BLaER1 treated with 17β-estradiol and CSF1 and Interleukin-3, amounts not matched to agents 10 nM and 100 nM (cell line): ENCODE results near the gene NDUFB11.
A peak's percentile ranks its signal among the peaks of the same experiment; 100 is the strongest.

ENCODE experiments used
- H3K27ac ChIP-seq, 11 experiments: shearing (Covaris generic); formaldehyde crosslinking; 2 replicates each; pipeline ENCODE4 v1.8.1; 2022
- H3K27me3 ChIP-seq, 11 experiments: shearing (Covaris generic); formaldehyde crosslinking; 2 replicates each; pipeline ENCODE4 v1.8.1; 2022
- H3K36me3 ChIP-seq, 11 experiments: shearing (Covaris generic); formaldehyde crosslinking; 2 replicates each; pipeline ENCODE4 v1.8.1; 2022
- H3K4me1 ChIP-seq, 10 experiments: shearing (Covaris generic); formaldehyde crosslinking; 2 replicates each; pipeline ENCODE4 v1.8.1; 2022
- H3K4me2 ChIP-seq, 11 experiments: shearing (Covaris generic); formaldehyde crosslinking; 2 replicates each; pipeline ENCODE4 v1.8.1; 2022
- H3K4me3 ChIP-seq, 10 experiments: shearing (Covaris generic); formaldehyde crosslinking; 2 replicates each; pipeline ENCODE4 v1.8.1; 2022
- H3K9ac ChIP-seq, 11 experiments: shearing (Covaris generic); formaldehyde crosslinking; 2 replicates each; pipeline ENCODE4 v1.8.1; 2022
- H3K9me3 ChIP-seq, 11 experiments: shearing (Covaris generic); formaldehyde crosslinking; replicated peaks in 1 of 11; 2 replicates each; pipeline ENCODE4 v1.8.1; 2022
- H4K20me1 ChIP-seq, 11 experiments: shearing (Covaris generic); formaldehyde crosslinking; 2 replicates each; pipeline ENCODE4 v1.8.1; 2022
- Cebpa-rat ChIP-seq, 11 experiments: shearing (Covaris generic); IDR thresholded peaks; 2 replicates each; pipeline ENCODE4 v1.8.1; 2022

Gene NDUFB11

GRCh38 chrX:47170861-47171692 lies 26.6 kb upstream of the NDUFB11 start:
- Histone ChIP-seq H3K36me3 (peaks cover 45 to 74% (median 67%) of the 10 kb centered on the region in 11 experiments), H4K20me1 (peaks cover 40 to 90% (median 64%) of the 10 kb centered on the region in 11 experiments; a peak in 21 of 22 replicates), H3K27ac (no peak overlapping the region), H3K4me1 (peaks cover 0 to 4% (median under 1%) of the 10 kb centered on the region in 10 experiments; a peak in 6 of 20 replicates), H3K9me3 (no peaks in the 10 kb centered on the region), H3K27me3 (peaks cover 28 to 80% (median 61%) of the 10 kb centered on the region in 11 experiments; a peak in 21 of 22 replicates), H3K4me2 (no peak overlapping the region), H3K4me3 (no peak overlapping the region), H3K9ac (no peak overlapping the region)
- TF ChIP-seq Cebpa-rat (IDR thresholded peaks at IDR 0.05), result no peak

- peaks cover 28 to 69% (median 54%) of the 10 kb centered on the region in 11 experiments; a peak in 21 of 22 replicates for H3K27me3 ChIP-seq
- H3K4me3 ChIP-seq, result no peak overlapping the region
- no peak overlapping the region for H3K9ac ChIP-seq
- TF ChIP-seq Cebpa-rat (IDR thresholded peaks at IDR 0.05), result no peak
- H3K27ac ChIP-seq, result no peak overlapping the region
- H3K4me2 ChIP-seq, result no peak overlapping the region
- peaks cover 44 to 68% (median 60%) of the 10 kb centered on the region in 11 experiments for H3K36me3 ChIP-seq
- H3K9me3 ChIP-seq, result peaks cover 0 to 4% (median 0%) of the 10 kb centered on the region in 11 experiments; a peak in 6 of 22 replicates
- H4K20me1 ChIP-seq, result peaks cover 44 to 85% (median 66%) of the 10 kb centered on the region in 11 experiments; a peak in 21 of 22 replicates
- peaks cover 0 to 11% (median 3%) of the 10 kb centered on the region in 10 experiments; a peak in 6 of 20 replicates for H3K4me1 ChIP-seq
Measured at GRCh38 chrX:47169726-47170515, 25.4 kb upstream of the NDUFB11 start.

- Histone ChIP-seq H3K9me3 (peaks cover 0 to 10% (median 6%) of the 10 kb centered on the region in 11 experiments; a peak in 17 of 22 replicates), H3K36me3 (peaks cover 39 to 67% (median 56%) of the 10 kb centered on the region in 11 experiments), H3K27ac (no peak overlapping the region), H3K9ac (no peak overlapping the region), H3K4me2 (no peak overlapping the region), H3K4me1 (peaks cover 0 to 11% (median 3%) of the 10 kb centered on the region in 10 experiments; a peak in 6 of 20 replicates), H3K27me3 (peaks cover 24 to 64% (median 48%) of the 10 kb centered on the region in 11 experiments; a peak in 21 of 22 replicates), H3K4me3 (no peak overlapping the region), H4K20me1 (peaks cover 44 to 78% (median 69%) of the 10 kb centered on the region in 11 experiments; a peak in 21 of 22 replicates)
- no peak for TF ChIP-seq Cebpa-rat (IDR thresholded peaks at IDR 0.05)
Measured at GRCh38 chrX:47169273-47169672, 24.8 kb upstream of the NDUFB11 start.

- no peak for TF ChIP-seq Cebpa-rat (IDR thresholded peaks at IDR 0.05)
- Histone ChIP-seq H3K9me3 (peaks cover 0 to 17% (median 11%) of the 10 kb centered on the region in 11 experiments; a peak in 17 of 22 replicates), H3K27me3 (peaks cover 21 to 59% (median 45%) of the 10 kb centered on the region in 11 experiments; a peak in 21 of 22 replicates), H3K36me3 (peaks cover 35 to 72% (median 57%) of the 10 kb centered on the region in 11 experiments), H4K20me1 (peaks cover 44 to 74% (median 66%) of the 10 kb centered on the region in 11 experiments; a peak in 21 of 22 replicates), H3K4me2 (no peak overlapping the region), H3K4me1 (peaks cover 0 to 11% (median 3%) of the 10 kb centered on the region in 10 experiments; a peak in 6 of 20 replicates), H3K27ac (no peak overlapping the region), H3K4me3 (no peak overlapping the region), H3K9ac (no peak overlapping the region)
Measured at GRCh38 chrX:47168495-47169073, 24.1 kb upstream of the NDUFB11 start.

- H3K27me3 ChIP-seq, result peaks cover 4 to 40% (median 24%) of the 10 kb centered on the region in 11 experiments; a peak in 17 of 22 replicates
- peaks cover 32 to 73% (median 56%) of the 10 kb centered on the region in 11 experiments for H3K36me3 ChIP-seq
- peak overlapping the region in 5 of 11 experiments; percentile 7 to 28 (median 17); a peak in 5 of 22 replicates for H3K4me2 ChIP-seq
- TF ChIP-seq Cebpa-rat (IDR thresholded peaks at IDR 0.05), result peak in 4 of 11 experiments; percentile 40 to 68 (median 52); a peak in 5 of 22 replicates
- H4K20me1 ChIP-seq, result peaks cover 34 to 70% (median 49%) of the 10 kb centered on the region in 11 experiments; a peak in 21 of 22 replicates
- H3K4me3 ChIP-seq, result no peak overlapping the region
- peak overlapping the region in 6 of 11 experiments; percentile 6 to 53 (median 42); a peak in 8 of 22 replicates for H3K27ac ChIP-seq
- peaks cover 7 to 32% (median 17%) of the 10 kb centered on the region in 11 experiments; a peak in 19 of 22 replicates for H3K9me3 ChIP-seq
- H3K9ac ChIP-seq, result peak overlapping the region in 1 of 11 experiments; percentile 0; a peak in 2 of 22 replicates
- H3K4me1 ChIP-seq, result peaks cover 0 to 11% (median 3%) of the 10 kb centered on the region in 10 experiments; a peak in 6 of 20 replicates
Measured at GRCh38 chrX:47166126-47166525, 21.6 kb upstream of the NDUFB11 start.

GRCh38 chrX:47164420-47164819 lies 19.9 kb upstream of the NDUFB11 start:
- no peak for TF ChIP-seq Cebpa-rat (IDR thresholded peaks at IDR 0.05)
- no peak overlapping the region for H3K27ac ChIP-seq

GRCh38 chrX:47162927-47163583 lies 18.6 kb upstream of the NDUFB11 start:
- Histone ChIP-seq H3K36me3 (peaks cover 13 to 65% (median 39%) of the 10 kb centered on the region in 11 experiments), H3K4me3 (no peak overlapping the region), H3K9me3 (peaks cover 16 to 49% (median 27%) of the 10 kb centered on the region in 11 experiments), H3K9ac (no peak overlapping the region), H3K27me3 (peaks cover 0 to 24% (median 4%) of the 10 kb centered on the region in 11 experiments; a peak in 7 of 22 replicates), H4K20me1 (peaks cover 9 to 70% (median 38%) of the 10 kb centered on the region in 11 experiments; a peak in 20 of 22 replicates), H3K4me1 (peaks cover 0 to 11% (median 3%) of the 10 kb centered on the region in 10 experiments; a peak in 6 of 20 replicates), H3K4me2 (no peak overlapping the region), H3K27ac (no peak overlapping the region)
- TF ChIP-seq Cebpa-rat (IDR thresholded peaks at IDR 0.05), result no peak

More at GRCh38 chrX:47164420-47164819, 19.9 kb upstream of the NDUFB11 start:
- Histone ChIP-seq H3K9me3 (peaks cover 7 to 35% (median 17%) of the 10 kb centered on the region in 11 experiments; a peak in 19 of 22 replicates), H3K4me3 (no peak overlapping the region), H3K4me1 (peaks cover 0 to 11% (median 3%) of the 10 kb centered on the region in 10 experiments; a peak in 6 of 20 replicates), H4K20me1 (peaks cover 17 to 70% (median 43%) of the 10 kb centered on the region in 11 experiments; a peak in 21 of 22 replicates), H3K4me2 (no peak overlapping the region), H3K27me3 (peaks cover 0 to 36% (median 12%) of the 10 kb centered on the region in 11 experiments; a peak in 10 of 22 replicates), H3K36me3 (peaks cover 15 to 63% (median 39%) of the 10 kb centered on the region in 11 experiments), H3K9ac (no peak overlapping the region)
